Breast epithelium (tissue), 3 donors: ENCODE data around the gene PNKD.

ENCODE experiments used
- POLR2A ChIP-seq: fragments of 450-650 bp; IDR thresholded peaks from one replicate; pipeline ENCODE4 v1.6.1; 2016; ENCODE audit warnings: antibody characterized with exemption, mild to moderate bottlenecking, moderate library complexity
- POLR2AphosphoS5 ChIP-seq, 3 donors: sonication (generic); formaldehyde crosslinking; IDR thresholded peaks; one replicate each; pipeline ENCODE4 v1.6.1; 2017; ENCODE audit warnings: antibody characterized with exemption in 3 of 3
- TF ChIP-seq, protein P1 (sequence below), 3 donors: fragments of 450-650 bp; IDR thresholded peaks; one replicate each; pipeline ENCODE4 v1.5.1; 2016 to 2017; ENCODE audit warnings: antibody characterized with exemption in 3 of 3, mild to moderate bottlenecking in 3 of 3, moderate library complexity in 3 of 3

DNA sequence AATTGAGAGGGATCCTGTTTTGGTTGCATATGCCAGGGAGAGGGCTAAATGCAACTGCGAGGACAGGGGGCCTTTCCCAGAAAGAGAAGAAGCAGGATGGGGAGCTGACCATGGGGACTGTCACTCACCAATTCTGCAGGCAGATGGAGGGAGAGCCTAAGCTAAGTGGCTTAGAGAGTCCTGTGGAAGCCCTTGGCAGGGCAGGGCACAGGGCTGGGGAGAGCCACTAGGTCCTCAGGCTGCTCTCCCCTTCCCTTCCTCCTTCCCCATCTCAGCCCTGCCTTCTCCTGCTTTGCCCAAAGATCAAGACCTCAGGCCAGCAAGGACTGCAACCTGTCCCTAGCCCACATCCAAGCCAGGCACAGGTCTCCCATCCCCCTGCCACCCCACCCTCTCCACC lies 62.0 kb downstream of the PNKD start:
- TF ChIP-seq, protein P1, sequence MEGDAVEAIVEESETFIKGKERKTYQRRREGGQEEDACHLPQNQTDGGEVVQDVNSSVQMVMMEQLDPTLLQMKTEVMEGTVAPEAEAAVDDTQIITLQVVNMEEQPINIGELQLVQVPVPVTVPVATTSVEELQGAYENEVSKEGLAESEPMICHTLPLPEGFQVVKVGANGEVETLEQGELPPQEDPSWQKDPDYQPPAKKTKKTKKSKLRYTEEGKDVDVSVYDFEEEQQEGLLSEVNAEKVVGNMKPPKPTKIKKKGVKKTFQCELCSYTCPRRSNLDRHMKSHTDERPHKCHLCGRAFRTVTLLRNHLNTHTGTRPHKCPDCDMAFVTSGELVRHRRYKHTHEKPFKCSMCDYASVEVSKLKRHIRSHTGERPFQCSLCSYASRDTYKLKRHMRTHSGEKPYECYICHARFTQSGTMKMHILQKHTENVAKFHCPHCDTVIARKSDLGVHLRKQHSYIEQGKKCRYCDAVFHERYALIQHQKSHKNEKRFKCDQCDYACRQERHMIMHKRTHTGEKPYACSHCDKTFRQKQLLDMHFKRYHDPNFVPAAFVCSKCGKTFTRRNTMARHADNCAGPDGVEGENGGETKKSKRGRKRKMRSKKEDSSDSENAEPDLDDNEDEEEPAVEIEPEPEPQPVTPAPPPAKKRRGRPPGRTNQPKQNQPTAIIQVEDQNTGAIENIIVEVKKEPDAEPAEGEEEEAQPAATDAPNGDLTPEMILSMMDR (IDR thresholded peaks at IDR 0.05): no peak
- TF ChIP-seq POLR2AphosphoS5 (IDR thresholded peaks at IDR 0.05) (no peak), POLR2A (no peak)
